ENCODE data around the gene KIF26A.

KIF26A gene

DNA sequence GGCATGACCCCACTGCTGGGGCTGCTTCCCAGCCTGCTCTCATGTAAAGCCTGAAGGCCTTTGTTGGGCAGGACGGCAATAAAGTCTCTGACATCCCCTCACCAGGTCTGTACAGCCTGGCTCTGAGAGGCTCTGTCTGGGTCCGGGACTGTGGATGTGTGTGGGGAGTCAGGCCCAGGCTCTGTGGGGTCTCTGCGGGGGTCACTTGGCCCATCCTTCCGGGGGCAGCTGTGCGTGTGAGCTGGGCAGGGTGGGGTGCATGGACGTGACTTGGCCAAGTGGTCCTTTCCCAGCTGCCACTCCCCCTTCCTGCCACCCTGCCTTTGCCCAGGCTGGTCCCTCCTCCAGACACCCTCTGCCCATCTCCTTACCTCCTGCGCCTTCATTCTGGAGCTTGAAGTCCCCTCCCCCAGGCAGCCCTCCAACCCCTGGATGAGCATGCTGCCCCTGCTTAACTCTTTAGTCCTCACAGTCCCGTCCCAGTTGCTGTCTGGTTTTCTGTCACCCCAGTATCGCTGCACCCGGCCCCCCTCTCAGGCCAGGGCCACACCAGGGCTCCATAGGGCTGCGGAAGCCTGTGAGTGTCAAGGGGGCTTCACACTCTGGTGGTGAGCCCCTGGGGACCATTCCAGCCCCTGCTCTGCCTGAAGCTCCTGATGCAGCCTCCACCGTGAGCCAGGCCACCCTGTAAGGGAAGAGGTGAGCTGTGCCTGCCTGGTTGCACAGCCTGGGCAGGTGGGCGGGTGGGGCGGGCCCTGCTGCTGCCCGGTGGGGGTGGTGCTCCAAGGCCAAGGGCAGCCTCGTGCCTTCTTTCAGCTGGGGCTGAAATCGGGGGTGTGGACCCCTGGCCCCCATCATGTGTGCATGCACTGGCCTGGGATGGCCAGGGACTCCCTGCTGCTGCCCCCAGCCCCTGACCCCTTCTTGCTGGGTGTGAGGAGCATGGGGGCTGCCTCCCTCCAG lies 25.5 kb upstream of the KIF26A start:
- no peak for DNase-seq (ENCODE audit: low read depth)

DNA sequence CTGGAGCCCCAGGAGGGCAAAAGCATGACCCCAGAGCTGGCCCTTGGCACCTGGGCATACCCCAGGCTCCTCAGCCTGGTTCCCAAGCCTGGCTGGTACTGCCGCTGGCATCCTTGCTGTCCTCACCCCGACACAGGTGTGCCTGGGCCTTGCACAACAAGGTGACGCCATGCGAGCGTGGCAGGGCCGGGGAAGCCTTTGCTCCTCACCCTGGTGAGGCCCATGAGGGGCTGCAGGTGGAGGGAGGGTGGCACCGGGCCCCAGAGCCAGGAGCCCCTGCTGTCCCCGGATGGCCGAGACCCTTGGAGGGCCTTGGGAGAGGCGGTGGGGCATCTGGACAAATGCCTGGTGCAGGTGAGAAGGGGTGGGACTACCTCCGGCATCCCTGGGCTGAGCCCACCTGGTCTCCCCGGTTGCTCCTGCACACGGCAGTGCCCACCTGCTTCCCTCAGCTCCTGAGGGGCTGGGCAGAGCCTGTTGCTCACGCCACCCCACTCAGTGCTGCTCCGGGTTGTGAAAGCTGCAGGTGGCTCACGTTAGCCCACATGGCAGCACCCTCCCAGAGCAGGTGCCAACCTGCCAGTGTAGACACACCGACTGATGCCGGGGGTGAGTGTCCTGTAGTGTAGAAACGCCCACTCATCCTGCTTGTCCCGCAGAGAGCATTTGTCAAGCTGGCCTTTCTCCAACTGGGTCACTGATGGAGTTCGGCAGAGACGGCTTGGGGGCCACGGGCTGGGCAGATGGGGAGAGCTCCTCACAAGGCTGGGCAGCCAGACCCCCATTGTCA lies 24.6 kb upstream of the KIF26A start:
- DNase-seq (ENCODE audit: low read depth): no peak

DNA sequence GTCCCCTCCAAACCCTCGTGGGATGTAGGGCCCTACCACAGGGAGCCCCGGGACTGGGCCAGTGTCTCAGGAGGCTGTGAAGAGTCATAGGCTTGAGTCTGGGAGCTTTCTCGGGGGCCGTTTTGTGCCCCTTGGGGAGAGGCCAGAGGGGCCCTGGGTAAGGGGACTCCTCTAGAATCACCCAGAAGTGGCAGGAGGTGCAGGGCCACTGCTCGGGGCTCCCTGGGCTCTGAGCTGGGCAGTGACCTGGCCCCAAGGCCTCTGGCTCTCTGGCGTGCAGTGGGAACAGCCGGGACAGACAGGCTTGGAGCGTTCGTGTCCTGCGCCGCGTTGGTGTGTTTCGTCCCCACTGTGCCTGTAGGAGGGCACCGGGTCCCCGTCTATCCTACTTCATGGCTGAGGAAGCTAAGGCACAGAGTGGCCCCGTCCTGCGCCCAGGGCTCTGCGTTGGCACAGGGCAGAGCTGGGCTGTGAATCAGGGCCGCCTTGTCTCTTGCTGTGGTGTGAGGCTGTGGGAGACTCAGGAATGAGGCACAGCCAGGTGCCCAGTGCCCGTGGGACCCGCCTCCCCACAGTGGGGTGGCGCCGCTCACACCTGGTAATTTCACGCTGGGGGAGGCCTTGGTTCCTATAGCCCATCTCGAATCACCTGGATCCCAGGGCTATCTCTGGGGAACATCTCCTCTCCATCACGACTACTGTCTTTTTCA lies 23.8 kb upstream of the KIF26A start:
- no peak for DNase-seq (ENCODE audit: low read depth)

DNA sequence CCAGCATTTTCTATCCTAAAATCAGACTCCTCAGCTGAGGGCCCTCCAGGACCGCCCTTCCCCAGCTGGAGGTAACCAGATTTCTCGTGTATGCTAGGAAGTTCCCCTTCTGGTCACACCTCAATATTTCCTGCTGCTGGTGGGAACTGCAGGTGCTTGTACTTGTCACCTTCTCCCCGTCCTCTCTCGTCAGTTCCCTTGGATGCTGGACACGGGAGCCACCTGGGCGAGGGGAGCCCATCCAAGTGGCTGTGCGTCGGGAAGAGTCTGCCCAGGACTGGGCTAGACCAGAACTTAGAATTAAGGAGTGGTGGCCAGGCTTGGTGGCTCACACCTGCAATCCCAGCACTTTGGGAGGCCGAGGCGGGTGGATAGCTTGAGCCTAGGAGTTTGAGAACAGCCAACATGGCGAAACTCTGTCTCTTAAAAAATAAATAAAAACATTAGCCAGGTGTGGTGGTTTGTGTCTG lies 23.2 kb upstream of the KIF26A start:
- DNase-seq (ENCODE audit: low read depth): no peak

DNA sequence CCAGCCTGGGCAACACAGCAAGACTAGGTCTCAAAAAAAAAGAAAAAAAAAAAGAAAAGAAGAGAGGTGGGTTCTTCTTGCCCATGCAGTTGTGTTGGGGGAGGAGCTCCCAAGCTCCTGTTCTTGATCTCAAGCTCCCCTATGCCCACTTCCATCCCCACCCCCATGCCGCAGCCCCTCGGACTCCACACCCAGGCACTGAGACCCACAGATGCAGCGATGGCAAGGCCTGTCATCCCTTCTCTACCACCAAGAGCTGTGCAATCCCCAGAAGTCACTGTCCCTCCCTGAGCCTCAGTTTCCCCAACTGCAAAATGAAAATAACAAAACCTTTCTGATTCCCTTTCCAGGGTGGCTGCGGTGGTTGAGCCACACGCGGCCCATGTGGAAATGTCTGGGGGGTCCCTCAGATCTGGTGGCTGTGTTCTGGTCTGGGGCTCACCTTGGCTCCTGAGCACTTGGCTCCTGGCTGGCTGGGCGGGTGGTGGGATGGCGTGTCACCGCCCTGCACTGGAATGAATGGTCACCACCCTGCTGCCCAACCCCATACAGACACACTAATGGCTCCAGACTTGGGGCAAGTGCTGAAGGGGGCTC lies 22.6 kb upstream of the KIF26A start:
- no peak for DNase-seq (ENCODE audit: low read depth)

DNA sequence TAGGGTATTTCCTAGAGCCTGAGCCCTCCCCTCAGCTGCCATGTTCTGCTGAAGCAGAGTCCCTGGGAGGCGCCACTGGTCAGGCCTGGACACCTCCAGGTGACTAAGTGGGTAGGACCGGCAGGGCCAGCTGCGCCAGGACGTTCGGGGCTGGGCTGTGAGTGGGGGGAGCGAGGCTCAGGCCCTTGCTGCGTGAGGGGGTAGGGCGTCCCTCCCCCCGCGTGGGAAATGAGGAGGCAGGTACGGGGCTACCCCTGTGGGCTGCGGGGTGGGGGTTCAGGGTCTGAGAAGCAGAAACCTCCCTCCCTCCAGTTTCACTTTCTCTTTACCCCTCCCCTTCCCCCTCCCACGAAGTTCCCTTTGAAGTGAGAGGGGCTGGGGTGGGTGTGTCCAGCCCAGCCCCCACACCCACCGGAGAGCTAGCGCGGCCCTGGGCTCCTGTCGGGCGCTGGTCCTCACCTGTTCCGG lies 22.1 kb upstream of the KIF26A start:
- no peak for DNase-seq (ENCODE audit: low read depth)

DNA sequence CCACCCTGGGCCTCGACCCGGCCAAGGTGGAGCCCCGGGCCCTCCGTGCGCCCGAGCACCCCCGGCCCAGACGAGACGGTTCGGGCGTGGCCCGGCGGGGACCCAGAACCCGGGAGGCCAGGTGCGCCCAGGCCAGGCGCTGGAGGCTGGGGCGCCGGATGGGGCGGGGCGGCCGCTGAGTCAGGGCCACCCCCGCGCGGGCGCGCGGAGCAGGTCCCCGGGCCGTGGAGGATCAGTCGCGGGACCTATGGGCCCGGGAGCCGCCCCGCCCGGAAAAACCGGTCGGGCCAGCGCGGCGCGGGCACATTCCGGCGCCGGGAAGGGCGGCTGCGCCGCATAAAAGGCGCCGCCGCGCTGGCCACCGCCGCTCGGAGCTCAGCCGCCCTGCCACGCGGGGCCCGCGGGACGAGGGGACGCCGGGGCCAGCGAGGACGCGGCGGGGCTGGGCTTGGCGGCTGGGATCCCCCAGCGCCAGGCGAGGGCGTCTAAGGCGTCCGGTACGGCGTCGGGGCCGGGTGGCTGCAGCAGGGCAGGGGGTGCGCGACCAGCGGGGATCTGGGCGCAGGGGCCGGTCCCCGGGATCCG lies 21.5 kb upstream of the KIF26A start:
- DNase-seq (ENCODE audit: low read depth): no peak

DNA sequence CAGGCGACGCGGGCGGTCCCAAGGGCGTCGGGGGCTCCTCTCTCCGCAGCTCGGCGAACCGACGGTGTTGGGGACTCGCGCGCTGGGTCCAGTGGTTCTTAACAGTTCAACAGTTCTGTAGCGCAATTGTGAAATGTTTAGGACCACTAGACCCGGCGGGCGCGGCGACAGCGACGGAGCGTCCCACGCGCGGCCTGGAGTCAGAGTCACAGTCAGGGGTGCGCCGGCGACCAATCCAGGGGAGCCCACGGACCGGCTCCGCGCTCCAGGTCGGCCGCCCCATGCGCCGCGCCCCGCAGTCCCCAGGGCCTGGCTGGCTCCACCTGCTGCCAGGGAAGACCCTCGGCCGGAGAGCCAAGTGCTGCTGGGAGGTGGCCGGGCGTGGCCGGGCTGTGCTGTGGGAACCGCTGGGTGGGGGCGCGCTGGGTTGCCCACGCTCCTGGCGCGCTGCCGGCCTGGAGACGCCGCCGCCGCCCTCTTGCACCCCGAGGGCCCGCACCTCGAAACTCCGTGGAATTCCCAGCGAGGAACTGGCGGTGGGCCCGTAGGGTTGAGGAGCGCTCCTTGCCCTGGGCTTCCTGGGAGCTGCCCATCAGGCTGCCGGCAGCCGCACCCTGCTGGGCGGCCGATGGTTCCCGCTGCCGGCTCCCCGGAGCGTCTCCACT lies 20.9 kb upstream of the KIF26A start:
- no peak for DNase-seq (ENCODE audit: low read depth)

DNA sequence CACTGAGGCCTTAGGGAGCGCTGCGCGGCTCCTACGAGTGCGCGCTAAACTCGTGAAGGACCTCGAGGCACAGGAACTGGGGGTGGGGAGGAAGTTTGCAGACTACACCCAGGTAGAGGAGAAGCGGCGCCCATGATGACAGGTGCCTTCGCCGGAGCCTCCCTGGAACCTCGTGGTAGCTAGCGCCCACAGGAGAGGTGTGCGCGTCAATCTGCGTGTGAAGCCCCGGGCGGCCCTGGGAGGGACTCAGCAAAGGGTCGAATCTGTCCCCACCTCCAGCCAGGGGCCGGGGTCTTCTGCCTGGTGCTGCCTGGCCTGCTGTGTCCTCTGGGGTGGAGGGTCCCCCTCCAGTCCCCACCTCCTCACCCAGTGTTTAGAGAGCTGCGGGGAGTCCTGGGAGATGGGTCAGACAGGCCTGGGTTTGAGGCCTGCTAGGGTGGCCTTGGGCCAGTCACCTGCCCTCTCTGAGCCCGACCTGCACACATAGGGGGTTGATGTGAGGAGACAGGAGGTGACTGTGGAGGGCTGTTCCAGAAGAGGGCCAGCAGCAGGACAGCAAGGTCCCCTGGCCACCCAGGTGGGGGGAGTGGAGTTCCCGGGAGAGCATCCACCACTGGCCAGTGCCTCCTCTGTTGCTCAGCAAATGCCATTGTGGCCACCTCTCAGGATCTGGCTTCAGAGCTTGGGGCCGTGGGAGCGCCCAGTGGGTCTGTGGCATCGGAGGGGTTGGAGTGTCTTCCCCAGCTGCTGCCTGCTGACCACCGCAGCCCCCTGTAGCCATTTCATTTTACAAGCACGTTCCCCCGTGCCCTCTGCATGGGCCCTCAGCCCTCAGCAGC lies 20.2 kb upstream of the KIF26A start:
- no peak for DNase-seq (ENCODE audit: low read depth)

DNA sequence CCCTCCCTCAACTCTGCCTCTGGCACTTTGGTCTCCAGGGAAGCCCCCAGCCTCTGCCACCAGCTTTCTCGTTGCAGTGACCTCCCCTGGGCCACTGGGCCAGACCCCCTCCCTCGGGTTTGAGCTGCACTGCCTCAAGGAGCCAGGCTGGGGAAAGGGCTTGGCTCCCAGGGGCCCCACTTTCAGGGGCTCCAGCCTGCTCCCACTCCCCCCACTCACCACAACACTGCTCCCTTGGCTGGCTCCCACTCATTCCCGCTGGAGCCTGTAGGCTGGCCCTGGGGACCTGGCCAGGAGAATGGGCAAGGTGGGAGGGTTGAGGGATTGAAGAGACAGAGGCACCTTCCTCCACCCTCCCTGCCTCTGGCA lies 19.3 kb upstream of the KIF26A start:
- no peak for DNase-seq (ENCODE audit: low read depth)

DNA sequence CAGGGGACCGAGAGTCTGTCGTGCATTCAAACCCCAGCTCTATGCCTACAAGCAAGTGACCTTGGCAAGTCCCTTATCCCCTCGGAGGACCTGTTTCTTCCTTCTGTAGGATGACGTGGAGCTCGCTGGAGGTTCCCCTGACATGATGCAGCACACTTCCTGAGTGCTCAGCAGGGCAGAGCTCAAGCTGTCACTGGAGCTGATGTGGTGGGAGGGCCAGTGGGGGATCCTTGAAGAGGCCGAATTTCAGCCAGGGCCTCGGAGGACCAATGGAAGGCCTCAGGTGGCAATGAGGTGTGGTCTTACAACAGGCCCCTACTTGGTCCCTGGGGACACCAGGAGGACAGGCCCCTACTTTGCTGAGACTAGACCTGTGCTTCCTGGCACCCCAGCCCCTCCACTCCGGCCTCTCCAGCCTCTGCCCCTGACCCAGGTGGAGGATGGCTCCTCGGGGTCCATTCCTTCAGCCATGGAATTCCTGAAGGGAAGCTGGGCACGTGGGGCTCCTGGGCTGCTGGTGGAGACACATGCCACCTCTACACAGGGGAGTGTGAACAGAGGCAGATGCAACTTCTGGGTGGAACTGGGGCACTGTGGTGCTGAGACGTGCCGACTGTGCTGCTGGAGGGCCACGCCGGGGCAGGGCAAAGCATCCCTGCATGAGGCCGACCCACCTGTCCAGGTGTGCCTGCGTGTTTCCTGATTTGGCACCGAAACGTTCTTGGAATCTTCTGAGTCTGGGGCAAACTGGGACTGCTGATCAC lies 18.7 kb upstream of the KIF26A start:
- DNase-seq (ENCODE audit: low read depth): no peak

DNA sequence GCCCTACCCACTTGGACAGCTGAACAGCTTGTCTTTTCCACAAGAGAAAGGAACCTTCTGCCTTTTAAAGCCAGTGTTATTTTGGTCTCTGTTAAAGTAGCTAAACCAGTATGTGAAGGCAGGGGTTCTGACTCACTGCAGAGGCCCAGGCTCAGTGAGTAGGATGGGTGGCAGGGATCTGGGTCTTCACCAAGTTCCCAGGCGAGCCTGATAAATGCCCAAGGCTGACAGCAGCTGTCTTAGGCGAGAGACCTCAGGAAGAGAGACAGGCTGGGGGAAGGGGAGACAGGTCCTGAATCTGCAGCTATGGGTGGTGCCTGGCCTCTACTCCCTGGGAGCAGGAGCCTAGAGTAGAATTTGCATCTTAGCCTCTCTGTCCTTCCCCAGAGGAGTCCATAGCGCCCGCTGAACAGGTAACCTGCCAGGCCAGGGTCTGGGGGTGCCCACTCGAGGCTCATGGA lies 18.1 kb upstream of the KIF26A start:
- DNase-seq (ENCODE audit: low read depth): no peak

DNA sequence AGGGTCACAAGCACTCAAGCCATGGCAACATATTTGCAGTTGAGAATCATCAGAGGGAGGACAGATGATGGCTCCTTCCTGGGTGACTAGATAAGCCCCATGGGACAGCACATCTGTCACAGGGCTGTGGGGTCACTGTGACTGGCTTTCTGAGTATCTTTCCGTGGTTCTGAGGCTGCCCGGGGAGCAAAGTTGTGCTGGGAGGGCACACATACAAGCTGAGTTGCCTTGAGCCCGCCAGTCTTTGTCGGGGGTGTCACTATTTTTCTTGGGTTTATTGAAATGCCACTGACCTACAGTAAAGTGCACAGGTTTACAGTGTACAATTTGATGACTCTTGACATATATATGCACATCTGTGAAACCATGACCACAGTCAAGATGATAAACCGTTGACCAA lies 17.2 kb upstream of the KIF26A start:
- DNase-seq (ENCODE audit: low read depth): no peak

DNA sequence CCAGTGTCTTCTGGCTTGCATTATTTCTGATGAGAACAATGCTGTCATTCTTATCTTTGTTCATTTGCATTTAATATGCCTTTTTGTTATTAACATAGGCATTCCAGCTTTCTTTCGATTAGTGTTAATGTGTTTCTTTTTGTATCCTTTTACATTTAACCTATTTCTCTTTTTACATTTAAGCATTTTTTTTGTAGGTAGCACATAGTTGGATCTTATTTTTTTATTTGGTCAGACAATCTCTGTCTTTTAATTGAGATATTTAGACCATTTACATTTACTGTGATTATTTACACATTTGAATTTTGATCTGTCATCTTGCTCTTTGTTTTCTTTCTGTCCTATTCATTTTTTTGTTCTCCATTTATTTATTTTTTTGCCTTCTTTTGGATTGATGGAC lies 14.5 kb upstream of the KIF26A start:
- no peak for DNase-seq (ENCODE audit: low read depth)

DNA sequence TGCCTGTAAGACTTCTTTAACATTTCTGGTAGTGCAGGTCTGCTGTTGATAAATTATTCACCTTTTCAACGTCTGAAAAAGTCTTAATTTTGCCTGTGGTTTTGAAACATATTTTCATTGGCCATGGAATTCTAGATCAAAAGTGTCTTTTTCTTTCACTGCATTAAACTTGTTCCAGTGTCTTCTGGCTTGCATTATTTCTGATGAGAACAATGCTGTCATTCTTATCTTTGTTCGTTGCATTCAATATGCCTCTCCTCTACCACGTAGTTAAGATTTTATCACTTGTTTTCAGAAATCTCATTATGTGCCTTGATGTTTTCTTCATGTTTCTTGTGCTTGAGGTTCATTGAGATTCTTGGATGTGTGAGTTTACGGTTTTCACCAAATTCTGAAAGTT lies 13.4 kb upstream of the KIF26A start:
- DNase-seq (ENCODE audit: low read depth): no peak

DNA sequence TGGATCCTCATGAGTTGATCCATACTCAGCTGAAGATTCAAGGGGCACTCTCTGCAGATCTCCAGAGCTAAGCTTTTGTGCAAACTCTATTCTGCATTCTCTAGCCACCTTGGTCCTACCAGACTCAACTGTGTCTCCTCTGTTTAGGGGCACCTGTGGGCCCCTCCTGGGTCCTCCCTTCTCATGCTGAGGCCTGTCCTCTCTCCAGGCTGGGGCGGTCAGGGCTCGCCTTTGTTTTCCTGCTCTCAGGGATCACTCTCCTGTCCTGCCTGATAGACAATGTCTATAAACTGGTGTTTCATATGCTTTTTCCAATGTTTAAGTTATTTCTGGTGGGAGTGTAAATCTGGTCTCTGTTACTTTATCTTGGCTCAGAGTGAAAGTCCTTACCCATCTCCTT lies 11.6 kb upstream of the KIF26A start:
- DNase-seq (ENCODE audit: low read depth): no peak

DNA sequence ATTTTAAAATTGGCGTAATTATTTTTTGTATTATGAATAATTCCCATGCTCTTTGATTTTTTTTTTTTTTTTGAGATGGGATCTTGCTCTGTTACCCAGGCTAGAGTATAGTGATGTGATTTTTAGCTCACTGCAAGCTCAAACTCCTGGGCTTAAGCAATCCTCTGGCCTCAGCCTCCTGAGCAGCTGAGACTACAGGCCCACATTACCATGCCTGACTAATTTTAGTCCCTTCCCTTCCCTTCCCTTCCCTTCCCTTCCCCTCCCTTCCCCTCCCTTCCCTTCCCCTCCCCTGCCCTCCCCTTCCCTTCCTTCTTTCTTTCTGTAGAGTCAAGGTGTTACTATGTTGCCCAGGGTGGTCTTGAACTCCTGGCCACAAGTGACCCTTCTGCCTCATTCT lies 9.4 kb upstream of the KIF26A start:
- DNase-seq (ENCODE audit: low read depth): no peak

DNA sequence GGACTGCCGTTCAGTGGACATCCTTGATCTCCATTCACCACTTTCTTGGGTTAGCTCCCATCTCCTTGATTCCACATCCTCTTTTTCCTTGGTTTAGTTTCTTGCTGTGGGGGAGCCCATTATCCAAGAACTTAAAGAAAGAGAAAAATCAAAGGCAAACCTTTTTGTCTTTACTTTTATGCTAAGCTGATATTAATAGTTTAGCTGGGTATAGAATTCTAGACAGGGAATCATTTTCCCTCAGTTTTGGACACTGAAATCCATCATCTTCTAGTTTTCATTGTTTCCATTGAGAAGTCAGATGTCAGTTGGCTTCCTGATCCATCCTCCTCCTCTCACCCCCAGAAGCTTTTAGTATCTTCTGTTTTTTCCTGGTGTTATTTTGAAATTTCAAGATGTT lies 8.8 kb upstream of the KIF26A start:
- DNase-seq (ENCODE audit: low read depth): no peak

DNA sequence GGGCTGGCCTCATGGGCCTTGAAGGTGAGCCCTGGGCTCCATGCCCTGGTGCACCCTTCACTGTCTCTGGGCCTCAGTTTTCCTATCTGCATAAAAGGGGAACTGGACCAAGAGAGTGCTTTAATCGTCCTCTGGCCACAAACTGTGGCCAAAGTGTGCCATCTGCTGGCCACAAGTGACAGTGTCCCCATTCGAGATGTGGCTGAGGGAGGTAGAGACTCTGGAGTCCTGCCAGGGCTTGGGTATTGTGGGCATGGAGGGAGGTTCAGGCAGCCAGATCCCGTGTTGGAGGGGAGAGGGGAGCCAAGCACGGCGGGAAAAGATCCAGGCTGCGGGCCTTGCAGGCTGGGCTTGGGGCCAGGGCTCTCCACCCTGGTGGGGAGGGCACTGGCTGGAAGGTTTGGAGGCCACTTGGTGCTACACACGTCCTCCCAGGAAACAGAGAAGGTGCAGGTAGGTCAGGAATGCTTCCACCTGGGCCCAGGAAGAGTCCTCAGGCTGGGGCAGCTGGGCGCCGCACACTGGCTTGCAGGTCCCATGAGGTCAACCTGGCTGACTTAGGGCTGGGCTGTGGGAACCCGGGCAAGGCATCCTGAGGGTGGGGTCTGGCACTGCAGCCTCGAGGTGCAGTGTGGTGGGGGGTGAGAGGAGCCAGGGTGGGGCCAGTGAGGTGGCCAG lies 7.3 kb upstream of the KIF26A start:
- no peak for DNase-seq (ENCODE audit: low read depth)
